ENCODE measurements around the gene BID. TPM values are rescaled to one million over a fixed set of nuclear protein-coding genes. Genes with fewer than 3 reads are reported as not detected.
"Not testable (repeated sequence)": the region's sequence is repeated elsewhere in the genome, so short reads cannot be mapped to it uniquely, and the experiment has no call there.

The BID gene
- total RNA-seq, 1 experiment from 2014 or later = 58.2 TPM

DNA sequence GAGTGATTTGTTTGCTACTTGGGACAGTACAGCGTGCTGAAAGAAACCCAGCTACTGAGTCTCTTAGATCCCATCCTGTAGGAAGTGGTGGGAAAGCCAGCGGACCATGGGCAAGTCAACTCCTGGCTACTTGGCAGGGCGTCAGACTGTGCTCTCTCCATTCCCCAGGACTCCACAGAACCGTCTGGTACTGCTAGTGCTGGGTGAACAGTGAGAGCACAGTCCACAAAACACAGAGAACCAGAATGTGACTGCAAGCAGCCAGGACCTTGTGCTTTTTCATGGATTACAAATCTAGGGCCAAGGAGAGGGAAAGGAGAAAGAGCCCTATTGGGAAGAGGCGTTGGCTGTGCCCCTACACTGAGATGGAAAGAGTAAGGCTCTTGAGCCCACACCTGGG lies 10.2 kb downstream of the BID start:
- H3K4me3 ChIP-seq (replicated peaks in 1 of 2; ENCODE audit: low read depth in 1 of 2, low read length in 2 of 2) = no peak overlapping the region
- TF ChIP-seq JUND (IDR thresholded peaks at IDR 0.05) = no peak
- no peak for TF ChIP-seq CEBPB (IDR thresholded peaks at IDR 0.05; ENCODE audit: low read depth)
- no peak for TF ChIP-seq POLR2AphosphoS5 (IDR thresholded peaks at IDR 0.05; ENCODE audit: low read depth, low read length)
- peaks cover 66% of the 10 kb centered on the region for H3K79me2 ChIP-seq (ENCODE audit: insufficient read depth, low read length)
- ATAC-seq (no peak), DNase-seq (ENCODE audit: low read depth, low spot score) (no peak)
- no TSS peak for BruUV-seq (replicated peaks)
- H3K9me3 ChIP-seq (ENCODE audit: control insufficient read depth in 1 of 2, insufficient read depth in 1 of 2, low read depth in 1 of 2, low read length in 2 of 2) = no peaks in the 10 kb centered on the region
- H3K36me3 ChIP-seq (ENCODE audit: control insufficient read depth in 1 of 2, insufficient read depth in 2 of 2, low read length in 2 of 2) = no peaks in the 10 kb centered on the region
- H3K4me2 ChIP-seq (ENCODE audit: low read length) = no peak overlapping the region
- POLR2A ChIA-PET = no interaction called here
- no peak overlapping the region for H2AFZ ChIP-seq (ENCODE audit: low read depth, low read length, poor library complexity, severe bottlenecking)
- H3K27me3 ChIP-seq (ENCODE audit: insufficient read depth, low read length) = no peaks in the 10 kb centered on the region
- H3K4me1 ChIP-seq (ENCODE audit: control insufficient read depth in 1 of 2, insufficient read depth in 2 of 2, low read length in 2 of 2) = peaks cover 6 to 11% of the 10 kb centered on the region in 2 experiments
- intact Hi-C loops (cut with micrococcal nuclease) = no loop called here
- RAD21 ChIA-PET (ENCODE audit: low non-redundant PET in 1 of 2, low total read pairs in 2 of 2, uncharacterized antibody in 2 of 2, unreplicated experiment in 2 of 2) = no interaction called here
- no peak overlapping the region for H3K9ac ChIP-seq (ENCODE audit: low read length)
- no peak overlapping the region for H3K27ac ChIP-seq (ENCODE audit: low read depth, low read length)
- H3K9me2 ChIP-seq (ENCODE audit: insufficient read depth) = no peaks in the 10 kb centered on the region
- H4K20me1 ChIP-seq (ENCODE audit: insufficient read depth) = no peaks in the 10 kb centered on the region
- CTCF ChIA-PET = interaction anchor here (0.6 kb wide), 1 partner anchor 21 kb away, joined by 3 read pairs; no protein-coding TSS in a partner anchor

DNA sequence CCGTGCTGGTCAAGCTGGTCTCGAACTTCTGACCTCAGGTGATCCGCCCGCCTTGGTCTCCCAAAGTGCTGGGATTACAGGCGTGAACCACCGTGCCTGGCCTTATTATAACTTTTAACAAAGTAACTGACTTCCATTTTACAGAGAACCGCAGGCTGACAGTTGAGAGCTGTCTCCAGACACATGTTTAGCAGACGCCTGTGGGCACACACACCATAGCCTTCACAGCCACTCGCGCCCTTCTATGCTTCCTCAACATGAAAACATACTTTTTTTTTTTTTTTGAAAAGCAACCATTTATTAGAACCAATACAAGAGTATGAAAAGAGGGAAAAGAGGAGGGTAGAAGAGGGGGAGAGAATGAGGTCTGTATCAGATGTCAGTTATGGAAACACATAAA lies 10.8 kb downstream of the BID start:
- CTCF ChIA-PET = interaction anchor here (0.6 kb wide), 1 partner anchor 21 kb away, joined by 3 read pairs; no protein-coding TSS in a partner anchor
- H3K4me3 ChIP-seq (replicated peaks in 1 of 2; ENCODE audit: low read depth in 1 of 2, low read length in 2 of 2); ATAC-seq; H3K27me3 ChIP-seq (ENCODE audit: insufficient read depth, low read length); H3K9ac ChIP-seq (ENCODE audit: low read length); POLR2A ChIA-PET; H3K4me2 ChIP-seq (ENCODE audit: low read length); H3K27ac ChIP-seq (ENCODE audit: low read depth, low read length); intact Hi-C loops (cut with micrococcal nuclease); H2AFZ ChIP-seq (ENCODE audit: low read depth, low read length, poor library complexity, severe bottlenecking); DNase-seq (ENCODE audit: low read depth, low spot score); BruUV-seq (replicated peaks); H3K9me2 ChIP-seq (ENCODE audit: insufficient read depth); RAD21 ChIA-PET (ENCODE audit: low non-redundant PET in 1 of 2, low total read pairs in 2 of 2, uncharacterized antibody in 2 of 2, unreplicated experiment in 2 of 2); H4K20me1 ChIP-seq (ENCODE audit: insufficient read depth); H3K36me3 ChIP-seq (ENCODE audit: control insufficient read depth in 1 of 2, insufficient read depth in 2 of 2, low read length in 2 of 2); H3K9me3 ChIP-seq (ENCODE audit: control insufficient read depth in 1 of 2, insufficient read depth in 1 of 2, low read depth in 1 of 2, low read length in 2 of 2): not testable (repeated sequence)
- H3K79me2 ChIP-seq (ENCODE audit: insufficient read depth, low read length) = peaks cover 68% of the 10 kb centered on the region
- peaks cover 6 to 11% of the 10 kb centered on the region in 2 experiments for H3K4me1 ChIP-seq (ENCODE audit: control insufficient read depth in 1 of 2, insufficient read depth in 2 of 2, low read length in 2 of 2)

- Histone ChIP-seq H3K9me2 (ENCODE audit: insufficient read depth) (no peaks in the 10 kb centered on the region), H3K4me3 (replicated peaks in 1 of 2; ENCODE audit: low read depth in 1 of 2, low read length in 2 of 2) (no peak overlapping the region), H3K4me2 (ENCODE audit: low read length) (no peak overlapping the region), H3K27ac (ENCODE audit: low read depth, low read length) (no peak overlapping the region), H3K9ac (ENCODE audit: low read length) (no peak overlapping the region), H3K79me2 (ENCODE audit: insufficient read depth, low read length) (peaks cover 55% of the 10 kb centered on the region), H3K4me1 (ENCODE audit: control insufficient read depth in 1 of 2, insufficient read depth in 2 of 2, low read length in 2 of 2) (peaks cover 6 to 11% of the 10 kb centered on the region in 2 experiments), H2AFZ (ENCODE audit: low read depth, low read length, poor library complexity, severe bottlenecking) (no peak overlapping the region), H3K9me3 (ENCODE audit: control insufficient read depth in 1 of 2, insufficient read depth in 1 of 2, low read depth in 1 of 2, low read length in 2 of 2) (no peaks in the 10 kb centered on the region), H3K27me3 (ENCODE audit: insufficient read depth, low read length) (no peaks in the 10 kb centered on the region), H4K20me1 (ENCODE audit: insufficient read depth) (no peaks in the 10 kb centered on the region), H3K36me3 (ENCODE audit: control insufficient read depth in 1 of 2, insufficient read depth in 2 of 2, low read length in 2 of 2) (no peaks in the 10 kb centered on the region)
- ChIA-PET POLR2A (no interaction called here), CTCF (no interaction called here), RAD21 (ENCODE audit: low non-redundant PET in 1 of 2, low total read pairs in 2 of 2, uncharacterized antibody in 2 of 2, unreplicated experiment in 2 of 2) (no interaction called here)
- intact Hi-C loops (cut with micrococcal nuclease) = no loop called here
- DNase-seq (ENCODE audit: low read depth, low spot score) (no peak), ATAC-seq (no peak)
- no TSS peak for BruUV-seq (replicated peaks)
- TF ChIP-seq YY1 (IDR thresholded peaks at IDR 0.05; ENCODE audit: extremely low read depth, insufficient replicate concordance, low read depth, low read length) (no peak), TCF7L2 (IDR thresholded peaks at IDR 0.05; ENCODE audit: borderline replicate concordance, extremely low read depth, insufficient read depth, insufficient read length) (no peak), REST (IDR thresholded peaks at IDR 0.05; ENCODE audit: low read depth) (no peak), RAD21 (IDR thresholded peaks at IDR 0.05; ENCODE audit: low read depth) (no peak), SRF (IDR thresholded peaks at IDR 0.05; ENCODE audit: low read depth) (no peak), SIN3A (IDR thresholded peaks at IDR 0.05; ENCODE audit: low read depth) (no peak), CBX3 (IDR thresholded peaks at IDR 0.05; ENCODE audit: low read depth) (no peak), EGR1 (IDR thresholded peaks at IDR 0.05; ENCODE audit: low read depth) (no peak)
- TF ChIP-seq, protein P1, sequence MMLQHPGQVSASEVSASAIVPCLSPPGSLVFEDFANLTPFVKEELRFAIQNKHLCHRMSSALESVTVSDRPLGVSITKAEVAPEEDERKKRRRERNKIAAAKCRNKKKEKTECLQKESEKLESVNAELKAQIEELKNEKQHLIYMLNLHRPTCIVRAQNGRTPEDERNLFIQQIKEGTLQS (IDR thresholded peaks at IDR 0.05) = no peak
These were observed 13.2 kb downstream of the BID start for GRCh38 chr22:17761138-17761488.
